HFFc6 (cell line): ENCODE data around the gene SH3GL1. TPM values are rescaled to one million over a fixed set of nuclear protein-coding genes. Genes with fewer than 3 reads are reported as not detected.
A peak's percentile ranks its signal among the peaks of the same experiment; 100 is the strongest.

ENCODE experiments used
- DNase-seq: peaks from one replicate; pipeline ENCODE4 v3.0.0-alpha.2; 2018
- H3K27ac Mint-ChIP-seq: 2 replicates; pipeline ENCODE4 v1.8.0; 2020; ENCODE audit warnings: mild to moderate bottlenecking, mixed read lengths
- H3K27me3 Mint-ChIP-seq: 2 replicates; pipeline ENCODE4 v1.8.0; 2021; ENCODE audit warnings: mild to moderate bottlenecking, moderate library complexity, mixed read lengths; ENCODE audit not compliant: insufficient read depth
- H3K36me3 Mint-ChIP-seq: 2 replicates; pipeline ENCODE4 v1.8.0; 2021; ENCODE audit warnings: low read depth, mixed read lengths
- H3K4me1 Mint-ChIP-seq: 2 replicates; pipeline ENCODE4 v1.8.0; 2020; ENCODE audit warnings: low read depth, mixed read lengths
- H3K4me3 Mint-ChIP-seq: 2 replicates; pipeline ENCODE4 v1.8.0; 2020; ENCODE audit warnings: mild to moderate bottlenecking, moderate library complexity, mixed read lengths
- H3K9me3 Mint-ChIP-seq: 2 replicates; pipeline ENCODE4 v1.8.0; 2020; ENCODE audit warnings: mild to moderate bottlenecking, mixed read lengths
- total RNA-seq, 6 experiments: library from RNA; stranded (reverse); fragmentation: NEBNext Ultra II Directional; extraction: Animal tissue kit (Norgen Biotek cat#: 25700); gene quantifications; 2 replicates in 1 of 6; 3 replicates in 5 of 6; pipeline ENCODE4 v1.2.3, GENCODE V29; 2021
- TF ChIP-seq, protein P1 (sequence below): fragments of 200-600 bp; sonication (generic); IDR thresholded peaks from 2 replicates; pipeline ENCODE4 v1.5.0; 2021; ENCODE audit warnings: antibody characterized with exemption, mild to moderate bottlenecking

The SH3GL1 gene
- total RNA-seq, 6 experiments from 2014 or later, result 102 to 126 (median 110) TPM

DNA sequence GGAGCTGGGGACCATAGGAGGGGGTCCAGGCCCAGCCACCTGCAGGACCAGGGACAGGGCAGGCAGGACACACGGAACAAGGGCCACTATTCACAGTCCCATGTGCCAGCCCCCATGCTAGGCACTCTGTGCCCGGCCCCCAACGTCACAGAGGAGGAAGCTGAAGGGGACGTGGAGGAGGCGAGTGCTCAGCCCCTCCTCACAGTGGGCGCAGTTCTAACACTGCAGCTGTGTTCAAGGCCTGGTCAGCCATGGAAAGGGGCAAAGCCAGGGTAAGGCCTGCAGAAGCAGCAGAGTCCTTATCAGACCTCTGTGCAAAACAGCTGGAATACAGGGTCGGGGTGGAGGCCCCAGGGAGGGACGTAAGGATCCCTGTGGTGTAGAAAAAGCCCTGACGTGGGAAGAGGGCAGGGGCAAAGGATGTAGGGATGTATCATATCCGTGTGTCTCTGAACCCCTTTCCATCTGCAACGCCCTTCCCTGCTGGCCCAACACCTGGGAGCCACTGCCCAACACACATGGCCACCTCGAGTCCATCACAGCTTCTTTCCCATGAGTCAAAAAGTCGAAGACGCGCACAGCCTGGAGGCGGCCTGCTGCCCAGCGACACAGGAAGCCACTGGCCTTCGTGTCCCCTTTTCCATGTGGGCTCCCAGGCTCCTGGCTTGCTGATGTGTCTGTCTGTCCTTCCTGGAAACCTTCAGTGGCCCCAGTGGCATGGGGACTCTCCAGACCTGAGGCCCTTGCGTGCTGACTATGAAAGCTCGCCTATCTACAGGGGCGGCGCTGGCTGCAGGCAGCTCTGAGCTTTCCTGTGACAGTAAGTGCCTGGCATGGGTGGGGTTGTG lies 28.0 kb downstream of the SH3GL1 start:
- Mint-ChIP-seq H3K4me3 (no peak overlapping the region), H3K4me1 (peaks cover 48% of the 10 kb centered on the region), H3K9me3 (no peaks in the 10 kb centered on the region), H3K36me3 (no peaks in the 10 kb centered on the region), H3K27me3 (peaks cover 5% of the 10 kb centered on the region), H3K27ac (peak overlapping the region; percentile 98)
- TF ChIP-seq, protein P1, sequence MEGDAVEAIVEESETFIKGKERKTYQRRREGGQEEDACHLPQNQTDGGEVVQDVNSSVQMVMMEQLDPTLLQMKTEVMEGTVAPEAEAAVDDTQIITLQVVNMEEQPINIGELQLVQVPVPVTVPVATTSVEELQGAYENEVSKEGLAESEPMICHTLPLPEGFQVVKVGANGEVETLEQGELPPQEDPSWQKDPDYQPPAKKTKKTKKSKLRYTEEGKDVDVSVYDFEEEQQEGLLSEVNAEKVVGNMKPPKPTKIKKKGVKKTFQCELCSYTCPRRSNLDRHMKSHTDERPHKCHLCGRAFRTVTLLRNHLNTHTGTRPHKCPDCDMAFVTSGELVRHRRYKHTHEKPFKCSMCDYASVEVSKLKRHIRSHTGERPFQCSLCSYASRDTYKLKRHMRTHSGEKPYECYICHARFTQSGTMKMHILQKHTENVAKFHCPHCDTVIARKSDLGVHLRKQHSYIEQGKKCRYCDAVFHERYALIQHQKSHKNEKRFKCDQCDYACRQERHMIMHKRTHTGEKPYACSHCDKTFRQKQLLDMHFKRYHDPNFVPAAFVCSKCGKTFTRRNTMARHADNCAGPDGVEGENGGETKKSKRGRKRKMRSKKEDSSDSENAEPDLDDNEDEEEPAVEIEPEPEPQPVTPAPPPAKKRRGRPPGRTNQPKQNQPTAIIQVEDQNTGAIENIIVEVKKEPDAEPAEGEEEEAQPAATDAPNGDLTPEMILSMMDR, result no peak
- DNase-seq, result no peak

DNA sequence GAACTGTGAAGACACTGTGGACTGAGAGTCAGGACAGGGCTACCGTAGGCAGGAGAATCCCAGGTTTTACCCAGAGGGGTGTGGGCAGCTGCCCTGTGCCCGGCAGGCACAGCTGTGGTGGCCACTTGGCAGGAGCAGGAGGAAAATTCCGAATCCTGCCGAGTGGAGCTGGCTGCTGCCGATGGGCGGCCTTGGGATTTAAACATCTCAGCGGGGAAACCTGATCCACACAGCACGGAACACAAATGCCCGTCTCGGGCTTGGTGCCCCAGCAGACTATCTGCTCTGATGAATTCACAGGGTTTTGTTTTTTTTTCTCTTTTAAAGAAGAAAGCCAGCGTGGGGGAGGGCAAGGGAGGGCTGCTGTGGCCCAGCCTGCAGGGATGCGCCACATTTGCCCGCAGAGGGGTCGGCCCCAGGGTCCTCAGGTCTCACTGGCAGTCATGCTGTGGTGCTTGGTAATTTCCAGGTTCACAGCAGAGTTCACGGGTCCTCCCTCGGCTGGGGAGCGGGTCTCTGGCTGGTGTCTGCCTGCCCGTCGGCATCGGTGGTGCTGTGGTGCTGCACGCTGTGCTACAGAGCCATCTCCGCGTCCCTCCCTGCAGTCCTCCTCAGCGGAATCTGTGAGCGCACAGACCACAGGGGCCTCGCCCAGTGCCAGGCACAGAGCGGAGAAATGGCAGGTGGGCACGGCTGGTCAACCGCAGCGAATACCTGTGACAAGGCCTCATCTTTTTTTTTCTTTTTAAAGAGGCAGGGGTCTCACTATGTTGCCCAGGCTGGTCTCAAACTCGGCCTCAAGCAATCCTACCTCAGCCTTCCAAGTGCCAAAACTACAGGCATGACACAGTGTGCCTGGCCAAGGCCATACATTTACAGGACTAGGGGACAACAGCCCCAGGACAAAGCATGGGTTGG lies 28.8 kb downstream of the SH3GL1 start:
- Mint-ChIP-seq H3K36me3 (no peaks in the 10 kb centered on the region), H3K27ac (peak overlapping the region; percentile 98), H3K27me3 (peaks cover 5% of the 10 kb centered on the region), H3K4me3 (no peak overlapping the region), H3K4me1 (peaks cover 39% of the 10 kb centered on the region), H3K9me3 (no peaks in the 10 kb centered on the region)
- DNase-seq, result no peak
- TF ChIP-seq, protein P1, result no peak

DNA sequence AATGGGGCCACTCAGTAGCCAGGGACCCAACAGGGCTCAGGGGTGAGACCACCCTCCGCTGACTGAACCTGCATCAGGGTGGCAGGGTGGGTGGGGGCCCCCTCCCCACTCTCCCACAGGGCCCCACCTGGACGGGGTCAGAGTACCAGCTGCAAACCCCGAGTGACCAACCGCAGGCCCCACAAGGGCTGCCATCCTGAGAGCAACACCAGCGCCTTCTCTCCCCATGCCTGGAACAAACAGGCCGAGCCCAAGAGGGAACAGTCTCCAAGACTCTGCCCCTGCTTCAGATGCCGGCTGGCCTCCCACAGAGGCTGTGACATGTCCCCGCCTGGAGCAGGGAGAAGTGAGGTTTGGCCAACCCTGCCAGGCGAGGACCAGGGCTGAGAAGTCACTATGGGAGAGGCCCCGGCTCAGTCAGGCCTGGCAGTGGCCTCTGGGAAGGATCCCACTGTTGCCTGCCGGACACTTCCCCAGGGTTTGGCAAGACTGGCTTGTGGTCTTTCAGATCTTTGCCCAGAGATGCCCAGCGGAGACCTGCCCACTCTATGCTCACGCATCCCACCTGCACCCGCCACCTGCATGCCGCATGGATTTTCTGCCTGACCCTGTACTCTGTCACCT lies 29.8 kb downstream of the SH3GL1 start:
- Mint-ChIP-seq H3K4me1 (peaks cover 29% of the 10 kb centered on the region), H3K9me3 (no peaks in the 10 kb centered on the region), H3K4me3 (no peak overlapping the region), H3K27ac (peak overlapping the region; percentile 54; the same call in 1 of the 2 replicates), H3K27me3 (peaks cover 3% of the 10 kb centered on the region), H3K36me3 (no peaks in the 10 kb centered on the region)
- no peak for DNase-seq
- TF ChIP-seq, protein P1, result no peak

DNA sequence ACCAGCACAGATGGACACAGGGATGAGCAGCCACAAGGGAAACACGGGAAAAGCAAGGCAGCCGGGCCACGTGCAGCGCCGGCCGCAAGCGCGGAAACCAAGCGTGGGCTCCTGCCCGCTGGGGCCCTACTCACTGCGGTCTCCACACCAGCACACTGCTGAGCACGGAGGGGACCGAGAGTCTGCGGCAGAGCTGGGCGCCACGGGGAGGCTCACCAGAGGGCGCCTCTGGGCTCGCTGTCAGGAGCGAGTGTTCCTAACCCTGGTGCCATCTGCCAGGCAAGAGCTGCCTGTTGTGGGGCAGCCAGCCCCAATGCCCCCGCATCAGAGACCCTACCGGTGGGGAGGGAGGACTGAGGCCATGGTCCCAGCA lies 30.5 kb downstream of the SH3GL1 start:
- Mint-ChIP-seq H3K27me3 (peaks cover 3% of the 10 kb centered on the region), H3K9me3 (no peaks in the 10 kb centered on the region), H3K27ac (peak overlapping the region; percentile 49), H3K4me3 (no peak overlapping the region), H3K36me3 (no peaks in the 10 kb centered on the region), H3K4me1 (peaks cover 22% of the 10 kb centered on the region)
- no peak for DNase-seq
- TF ChIP-seq, protein P1, result 0 out of 2 replicates have a peak, but pooled peaks have one; percentile 28

DNA sequence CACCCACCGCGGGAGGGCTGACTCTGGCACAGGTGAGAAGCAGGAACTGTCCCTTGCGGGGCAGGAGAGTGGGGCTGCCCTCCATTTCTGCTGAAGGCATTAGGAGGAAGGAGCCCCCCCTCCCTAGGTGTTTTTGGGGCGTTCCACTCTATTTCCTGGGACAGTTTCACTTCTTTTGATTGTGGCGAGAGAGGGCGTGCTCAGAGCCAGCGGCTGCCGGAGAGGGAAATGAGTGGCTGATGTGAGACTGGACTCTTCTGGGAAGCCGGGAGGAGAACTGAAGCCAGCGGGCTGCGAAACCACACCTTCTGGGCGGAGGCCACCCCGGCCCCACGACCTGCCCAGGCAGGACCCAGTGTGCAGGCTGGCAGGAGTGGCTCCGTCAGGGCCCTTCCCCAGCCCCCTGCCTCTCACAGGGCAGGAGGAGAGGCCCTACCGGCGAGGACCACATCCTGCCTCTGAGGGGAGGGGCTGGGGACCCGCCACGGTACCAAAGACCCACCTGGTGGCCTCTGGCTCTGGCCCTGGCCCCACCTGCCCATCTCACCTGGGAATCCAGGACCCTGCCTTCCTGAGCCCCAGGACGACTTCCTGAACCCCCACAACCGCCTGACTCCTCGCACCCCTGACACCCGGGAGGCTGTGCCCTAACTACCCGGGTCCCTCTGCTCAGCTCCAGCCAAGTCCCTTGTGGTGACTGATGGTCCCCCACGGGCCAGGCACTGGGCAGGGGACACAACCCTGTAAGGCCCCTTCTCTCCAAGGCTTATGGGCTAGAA lies 31.0 kb downstream of the SH3GL1 start:
- Mint-ChIP-seq H3K9me3 (no peaks in the 10 kb centered on the region), H3K27me3 (peaks cover 3% of the 10 kb centered on the region), H3K4me1 (peaks cover 19% of the 10 kb centered on the region), H3K27ac (peak overlapping the region; percentile 49), H3K36me3 (no peaks in the 10 kb centered on the region), H3K4me3 (no peak overlapping the region)
- DNase-seq, result no peak
- TF ChIP-seq, protein P1, result no peak
